Umbilical cord (tissue), 2 donors: ENCODE measurements around the gene SSH3. TPM values are rescaled to one million over a fixed set of nuclear protein-coding genes. Genes with fewer than 3 reads are reported as not detected.
A peak's percentile ranks its signal among the peaks of the same experiment; 100 is the strongest.
"Not testable (repeated sequence)": the region's sequence is repeated elsewhere in the genome, so short reads cannot be mapped to it uniquely, and the experiment has no call there.

ENCODE experiments used
- DNase-seq: peaks from one replicate; pipeline ENCODE4 v3.0.0-alpha.2; 2015; ENCODE audit warnings: low spot score
- total RNA-seq: library from RNA; depleted of rRNA; stranded (reverse); fragments of >200 nt; gene quantifications from one replicate; pipeline ENCODE4 v1.2.3, GENCODE V29; 2014; ENCODE audit warnings: low replicate concordance; ENCODE audit not compliant: insufficient read depth

SSH3 gene
- total RNA-seq, 1 donor from 2014 or later = 7.5 TPM

DNA sequence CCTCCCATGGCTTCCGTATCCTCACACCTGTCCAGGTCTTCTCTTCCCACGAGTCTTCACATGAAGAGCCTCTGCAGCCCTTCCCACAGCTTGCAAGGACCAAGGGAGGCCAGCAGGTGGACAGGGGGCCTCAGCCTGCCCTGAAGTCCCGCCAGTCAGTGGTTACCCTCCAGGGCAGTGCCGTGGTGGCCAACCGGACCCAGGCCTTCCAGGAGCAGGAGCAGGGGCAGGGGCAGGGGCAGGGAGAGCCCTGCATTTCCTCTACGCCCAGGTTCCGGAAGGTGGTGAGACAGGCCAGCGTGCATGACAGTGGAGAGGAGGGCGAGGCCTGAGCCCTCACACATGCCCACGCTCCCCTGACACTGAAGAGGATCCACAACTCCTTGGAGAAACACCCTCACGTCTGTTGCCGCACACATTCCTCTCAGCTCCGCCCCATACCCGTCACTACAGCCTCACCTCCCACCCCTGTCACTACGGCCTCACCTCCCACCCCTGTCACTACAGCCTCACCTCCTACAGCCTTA is 8.3 kb downstream of the SSH3 start:
- no peak for DNase-seq

DNA sequence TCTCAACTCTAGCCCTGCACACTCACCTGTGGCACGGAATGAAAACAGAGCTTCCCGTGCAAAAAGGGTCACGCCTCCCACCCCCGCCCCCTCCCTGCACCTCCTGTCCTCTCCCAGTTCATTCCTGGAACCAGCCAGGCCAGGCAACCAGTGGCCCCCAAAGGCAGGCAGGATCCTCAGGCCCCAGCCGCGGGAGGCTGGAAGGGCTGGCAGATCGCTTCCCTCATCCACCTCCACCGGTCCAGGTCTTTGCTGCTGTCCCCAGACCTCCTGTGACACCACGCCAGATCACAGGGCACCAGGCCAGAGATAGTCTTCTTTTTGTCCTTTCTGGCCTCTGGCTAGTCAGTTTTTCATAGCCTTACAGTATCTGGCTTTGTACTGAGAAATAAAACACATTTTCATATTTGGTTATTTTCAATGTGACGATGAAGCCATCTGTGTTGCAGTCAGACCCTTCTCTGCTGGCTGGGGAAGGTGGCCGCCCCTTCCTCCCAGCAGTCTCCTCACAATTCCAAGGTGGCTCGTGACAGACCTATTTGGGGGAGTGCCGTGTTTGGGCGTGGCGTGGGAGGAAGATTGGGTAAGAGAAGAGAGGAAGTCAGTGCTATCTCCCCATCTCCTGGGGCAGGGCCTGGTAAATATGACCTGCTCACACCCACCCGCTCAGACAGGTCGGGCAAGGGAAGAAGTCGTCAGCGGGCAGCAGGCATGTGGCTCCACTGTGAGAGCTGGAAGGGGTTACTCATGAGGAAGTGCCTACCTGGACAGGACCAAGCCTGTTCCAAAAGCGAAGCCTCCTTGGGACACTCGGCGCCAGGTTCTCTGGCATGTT is 9.1 kb downstream of the SSH3 start:
- DNase-seq = peak; percentile 69

DNA sequence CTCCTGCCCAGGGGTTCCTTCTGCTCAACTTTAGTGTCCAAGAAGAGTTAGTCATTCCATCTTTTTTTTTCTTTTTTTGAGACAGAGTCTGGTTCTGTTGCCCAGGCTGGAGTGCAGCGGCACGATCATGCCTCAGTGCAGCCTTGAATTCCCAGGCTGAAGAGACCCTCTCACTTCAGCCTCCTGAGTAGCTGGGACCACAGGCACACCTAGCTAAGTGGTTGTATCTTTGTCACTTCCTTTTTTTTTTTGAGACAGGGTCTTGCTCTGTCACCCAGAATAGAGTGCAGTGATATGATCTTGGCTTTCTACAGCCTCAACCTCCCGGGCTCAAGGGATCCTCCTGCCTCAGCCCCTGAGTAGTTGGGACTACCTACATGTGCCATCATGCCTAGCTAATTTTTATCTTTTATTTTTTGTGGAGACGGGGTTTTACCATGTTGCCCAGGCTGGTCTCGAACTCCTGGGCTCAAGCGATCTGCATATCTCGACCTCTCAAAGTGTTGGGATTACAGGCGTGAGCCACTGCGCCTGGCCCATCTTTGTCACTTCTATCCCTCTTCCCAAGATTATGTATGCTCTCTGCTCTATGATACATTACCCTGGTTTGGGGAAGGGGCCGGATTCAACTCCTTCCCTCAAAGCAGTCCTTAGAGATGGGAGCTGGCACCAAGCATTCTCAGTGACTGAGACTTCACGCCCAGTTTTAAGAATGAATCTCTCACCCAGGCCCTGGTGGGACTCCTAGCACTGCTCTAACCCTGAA is 10.0 kb downstream of the SSH3 start:
- no peak for DNase-seq

DNA sequence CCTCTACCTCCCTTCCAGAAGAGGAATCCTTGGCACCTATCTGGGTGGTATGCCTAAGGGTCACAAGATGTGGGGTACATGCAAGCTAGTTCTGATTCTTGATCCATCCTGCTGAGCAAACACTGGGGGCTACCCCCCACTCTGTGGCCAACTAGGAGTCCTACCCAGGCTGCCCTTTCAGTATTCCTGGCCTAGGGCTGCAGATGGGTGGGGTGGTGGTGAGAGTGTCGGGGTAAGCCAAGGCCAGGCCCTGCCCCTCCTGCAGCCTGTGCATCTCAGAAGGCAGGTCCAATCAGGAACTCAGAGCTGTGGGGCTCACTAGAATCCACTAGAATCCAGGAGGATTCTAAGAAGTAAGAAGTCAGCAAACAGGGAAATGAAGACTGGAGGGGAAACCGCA is 10.9 kb downstream of the SSH3 start:
- DNase-seq = no peak

DNA sequence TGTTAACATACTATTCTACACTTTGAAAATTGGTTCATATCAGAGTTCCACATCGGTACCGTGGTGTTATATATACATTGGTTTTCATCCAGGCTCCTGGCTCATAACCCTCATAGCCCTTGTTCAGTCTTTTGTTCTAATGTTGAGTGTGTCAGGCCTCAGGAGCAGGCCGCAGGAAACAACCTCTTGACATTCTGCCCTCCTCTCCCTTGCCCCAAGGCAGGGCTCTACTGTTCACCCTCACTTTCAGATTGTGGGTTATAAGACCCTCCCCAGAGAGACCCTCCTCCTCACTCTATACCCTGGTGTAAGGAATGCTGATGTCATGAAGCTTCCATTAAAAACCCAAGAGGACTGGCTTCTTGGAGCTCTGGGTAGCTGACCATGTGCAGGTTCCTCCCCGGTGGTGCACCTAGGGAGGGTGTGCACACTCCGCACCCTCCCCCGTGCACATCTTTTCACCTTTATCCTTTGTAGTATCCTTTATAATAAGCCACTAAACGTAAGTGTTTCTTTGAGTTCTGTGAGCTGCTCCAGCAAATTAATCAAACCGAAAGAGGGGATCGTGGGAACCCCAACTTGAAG is 12.1 kb downstream of the SSH3 start:
- DNase-seq = no peak

GRCh38 chr11:67316882-67317204 is 13.5 kb downstream of the SSH3 start:
- no peak for DNase-seq

DNA sequence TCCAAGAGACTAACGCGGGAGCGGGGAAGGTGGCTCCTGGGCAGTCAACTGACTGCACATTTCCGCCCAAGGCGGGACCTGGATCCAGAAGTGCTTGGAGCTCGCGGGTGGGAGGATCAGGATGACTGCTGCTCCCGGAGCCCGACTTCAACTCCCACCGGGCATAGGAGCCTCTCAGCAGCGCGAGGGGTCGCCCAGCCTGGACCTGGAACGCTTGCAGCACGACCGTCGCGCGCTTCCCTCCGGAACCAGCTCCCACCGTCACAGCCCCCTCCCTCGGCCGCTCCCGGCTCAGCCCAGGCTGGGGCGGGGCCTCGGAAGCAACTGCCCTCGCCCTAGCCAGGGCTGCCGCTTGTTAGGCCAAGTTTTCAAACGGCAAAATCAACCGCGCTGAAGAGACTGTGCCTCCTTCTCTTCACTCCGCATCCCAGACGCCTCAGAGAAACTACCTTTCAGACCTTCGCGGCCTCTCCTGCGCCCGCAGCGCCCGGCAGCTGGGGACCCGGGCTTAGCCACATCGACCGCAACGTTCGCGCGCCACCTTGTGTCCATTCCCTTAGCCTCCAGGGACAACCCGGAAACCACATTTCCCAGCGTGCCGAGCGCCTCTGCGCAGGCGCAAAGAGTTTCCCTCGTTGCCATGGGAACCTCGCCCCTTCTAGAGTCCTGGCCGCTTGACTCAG is 14.0 kb downstream of the SSH3 start:
- DNase-seq = peak; percentile 99

DNA sequence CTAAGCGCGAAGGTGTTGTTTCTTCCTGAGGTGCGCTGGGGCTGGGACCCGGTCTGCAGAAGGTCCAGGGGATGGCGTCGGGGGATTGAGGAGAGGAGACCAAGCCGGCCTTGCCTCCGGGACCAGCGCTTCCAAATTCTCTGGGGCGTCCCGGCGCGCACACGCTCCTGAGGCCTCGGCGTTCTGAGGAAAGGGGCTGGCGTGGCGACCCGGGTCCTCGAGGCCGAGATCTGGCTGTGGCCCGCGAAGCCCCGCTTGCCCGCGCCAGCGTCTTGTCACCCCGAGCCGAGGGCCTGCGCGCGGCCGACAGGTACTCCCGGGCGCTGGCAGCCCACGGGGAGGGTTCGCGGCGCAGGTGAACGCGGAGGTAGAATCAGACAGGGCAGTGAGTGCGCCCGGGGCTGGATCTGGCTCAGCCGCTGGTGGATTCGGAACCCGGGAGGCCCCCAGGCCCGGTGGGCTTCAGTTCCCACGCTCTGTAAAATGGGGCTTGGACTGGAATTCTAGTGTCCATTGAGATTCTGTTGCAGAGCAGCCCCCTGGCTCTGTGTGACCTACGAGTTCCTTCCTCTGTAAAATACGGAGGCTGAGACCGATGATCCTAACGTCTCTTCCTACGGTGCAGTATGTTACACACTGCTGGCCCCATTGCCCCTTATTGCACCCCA is 14.7 kb downstream of the SSH3 start:
- DNase-seq = no peak

DNA sequence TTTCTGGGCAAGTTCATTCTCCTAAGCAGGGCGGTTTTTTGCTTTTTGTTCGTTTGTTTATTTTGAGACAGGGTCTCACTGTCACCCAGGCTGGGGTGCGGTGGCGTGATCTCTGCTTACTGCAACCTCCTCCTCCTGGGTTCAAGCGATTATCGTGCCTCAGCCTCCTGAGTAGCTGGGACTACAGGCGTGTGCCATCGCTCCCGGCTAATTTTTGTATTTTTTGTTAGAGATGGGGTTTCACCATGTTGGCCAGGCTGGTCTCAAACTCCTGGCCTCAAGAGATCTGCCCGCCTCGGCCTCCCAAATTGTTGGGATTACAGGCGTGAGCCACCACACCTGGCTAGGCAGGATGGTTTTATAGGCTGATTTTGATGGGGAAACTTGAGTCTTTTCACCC is 15.5 kb downstream of the SSH3 start:
- DNase-seq = not testable (repeated sequence)

DNA sequence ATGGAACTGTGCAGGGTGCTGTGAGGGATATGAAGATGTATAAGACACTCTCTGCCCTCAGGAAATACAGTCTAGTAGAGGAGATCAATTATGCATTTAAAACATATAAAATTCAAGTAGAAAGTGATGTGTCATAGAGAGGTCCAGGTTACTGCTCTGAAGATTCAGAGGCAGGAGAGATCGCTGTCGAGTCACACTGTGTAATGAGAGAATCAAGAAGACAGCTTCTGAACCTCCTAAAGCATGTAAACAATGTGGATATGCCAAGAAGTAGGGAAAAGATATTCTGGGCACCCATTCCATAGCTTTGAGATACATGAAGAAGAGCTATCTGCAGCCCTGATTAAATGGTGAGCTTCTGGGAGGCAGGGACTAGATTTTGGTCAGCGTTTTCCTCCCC is 16.7 kb downstream of the SSH3 start:
- no peak for DNase-seq

GRCh38 chr11:67320691-67321090 is 17.4 kb downstream of the SSH3 start:
- no peak for DNase-seq

DNA sequence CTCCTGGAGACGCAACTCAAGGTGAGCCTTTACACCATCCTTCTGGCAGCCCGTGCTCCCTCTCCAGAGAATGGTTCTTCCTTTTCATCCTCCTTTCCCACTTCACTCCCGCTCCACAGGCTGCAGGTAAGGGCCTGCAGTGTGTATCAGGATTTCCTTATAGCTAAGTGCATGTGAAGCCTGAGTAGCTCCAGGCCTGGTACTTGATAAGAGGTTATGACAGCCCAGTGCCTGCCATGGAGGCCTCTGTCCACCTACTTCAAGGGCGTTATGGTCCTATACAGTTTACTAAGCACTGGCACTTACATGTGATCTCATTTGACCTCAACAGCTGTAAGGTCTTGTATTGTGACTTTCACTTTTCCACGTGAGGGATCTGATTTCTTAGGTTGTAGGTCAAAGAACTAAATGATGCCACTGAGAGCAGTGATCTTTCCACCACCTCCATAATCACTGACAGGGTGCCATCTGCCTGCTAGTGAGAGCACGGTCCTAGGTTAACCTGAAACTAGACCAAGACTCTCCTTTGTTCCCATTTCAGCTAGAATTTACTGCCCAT is 18.1 kb downstream of the SSH3 start:
- DNase-seq = no peak

DNA sequence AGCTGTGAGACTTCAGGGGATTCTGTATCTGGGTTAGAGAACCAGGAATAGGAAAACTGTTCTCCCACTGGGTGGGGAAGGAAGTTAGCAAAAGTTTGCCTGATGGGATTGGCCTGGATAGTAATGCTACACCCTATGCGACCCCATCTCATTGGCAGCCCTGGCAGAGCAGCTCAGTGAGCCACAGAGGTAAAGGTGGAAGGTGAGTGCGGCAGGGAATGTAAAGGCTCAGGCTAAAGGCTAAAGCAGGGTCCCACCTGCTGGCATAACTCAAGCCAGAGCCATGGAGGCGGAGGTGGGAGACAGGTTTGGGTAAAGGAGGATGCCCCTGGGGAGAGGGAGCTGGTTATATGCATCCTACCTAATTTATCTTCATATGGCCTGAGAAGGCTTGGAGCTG is 18.7 kb downstream of the SSH3 start:
- no peak for DNase-seq

DNA sequence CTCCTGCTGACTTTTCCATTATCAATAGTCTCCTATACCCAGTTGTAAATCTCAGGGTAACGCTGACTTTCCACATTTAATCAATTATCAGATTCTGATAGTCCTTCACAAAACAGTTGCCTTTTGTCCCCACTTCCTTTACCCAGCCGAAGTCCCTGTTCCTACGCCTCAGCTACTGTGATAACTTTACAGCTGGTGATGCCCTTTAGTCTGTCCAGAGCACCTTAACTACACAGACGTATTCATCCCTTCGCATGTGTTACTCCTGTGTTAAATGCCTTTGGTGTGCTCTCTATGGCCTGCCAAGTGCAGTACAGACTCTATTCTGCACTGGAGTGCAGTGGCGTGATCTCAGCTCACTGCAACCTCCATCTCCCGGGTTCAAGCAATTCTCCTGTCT is 20.2 kb downstream of the SSH3 start:
- no peak for DNase-seq

GRCh38 chr11:67332081-67332691 is 28.9 kb downstream of the SSH3 start:
- DNase-seq = no peak

DNA sequence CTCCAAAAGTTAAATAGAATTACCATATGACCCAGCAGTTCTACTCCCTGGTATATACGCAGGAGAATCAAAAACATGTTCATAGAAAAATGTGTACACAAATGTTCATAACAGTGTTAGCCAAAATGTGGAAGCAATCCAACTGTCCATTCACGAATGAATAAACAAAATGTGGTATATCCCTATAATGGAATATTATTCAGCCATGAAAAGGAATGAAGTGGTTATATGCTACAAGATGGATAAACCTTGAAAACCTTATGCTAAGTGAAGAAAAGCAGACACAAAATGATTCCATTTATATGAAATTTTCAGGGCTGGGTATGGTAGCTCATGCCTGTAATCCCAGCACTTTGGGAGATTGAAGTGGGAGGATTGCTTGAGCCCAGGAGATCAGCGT is 33.9 kb downstream of the SSH3 start:
- no peak for DNase-seq

- no peak for DNase-seq
These were observed 40.9 kb downstream of the SSH3 start for GRCh38 chr11:67344264-67344663.

GRCh38 chr11:67345247-67345919 is 42.1 kb downstream of the SSH3 start:
- no peak for DNase-seq

DNA sequence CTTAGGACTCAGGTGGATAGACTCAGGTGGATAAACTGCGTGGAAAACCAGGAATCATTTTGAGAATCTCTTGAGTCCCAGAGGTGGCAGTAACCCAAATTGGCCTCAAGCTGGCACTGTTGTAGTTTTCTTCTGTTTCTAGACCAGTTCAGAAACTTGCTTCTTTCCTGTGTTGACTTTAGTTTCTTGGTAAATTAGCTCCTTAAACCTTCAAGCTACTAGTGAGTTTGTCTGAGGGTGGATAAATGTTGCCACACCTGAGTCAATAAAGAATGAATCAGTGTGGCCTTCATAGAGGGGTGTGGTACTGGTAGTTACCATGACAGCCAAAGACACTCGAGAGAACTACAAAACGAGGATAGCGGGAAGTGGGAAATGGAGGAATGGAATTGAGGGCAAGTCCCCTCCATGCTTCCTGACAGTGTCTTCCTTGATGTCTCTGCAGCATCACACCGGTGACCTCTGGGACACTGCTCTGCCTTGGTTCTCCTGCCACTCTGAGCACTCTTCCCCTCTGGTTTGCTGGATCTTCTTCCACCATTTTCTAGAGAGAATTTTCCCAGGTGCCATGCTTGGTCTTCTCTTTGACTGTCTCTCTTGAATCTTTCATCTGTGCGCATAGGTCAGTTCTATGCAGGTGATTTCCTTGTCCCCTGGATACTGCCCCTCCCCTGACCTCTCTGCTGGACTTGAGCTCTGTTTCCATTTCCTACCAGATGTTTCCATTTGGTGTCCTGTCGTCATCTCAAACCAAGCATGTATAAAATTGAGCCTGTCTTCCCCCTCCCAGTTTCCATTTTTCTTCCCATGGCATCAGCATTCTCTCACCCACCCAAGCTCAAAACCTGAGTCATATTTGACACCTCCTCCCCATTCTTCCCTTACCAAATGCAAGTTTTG is 42.8 kb downstream of the SSH3 start:
- DNase-seq = peak; percentile 52
